Smooth muscle cell of the brain vasculature (primary cell): ENCODE measurements around the gene SEC14L5.
"Not testable (repeated sequence)": the region's sequence is repeated elsewhere in the genome, so short reads cannot be mapped to it uniquely, and the experiment has no call there.

ENCODE experiments used
- DNase-seq: peaks from one replicate; pipeline ENCODE4 v3.0.0-alpha.2; 2012; ENCODE audit warnings: low read depth, low spot score

The SEC14L5 gene

DNA sequence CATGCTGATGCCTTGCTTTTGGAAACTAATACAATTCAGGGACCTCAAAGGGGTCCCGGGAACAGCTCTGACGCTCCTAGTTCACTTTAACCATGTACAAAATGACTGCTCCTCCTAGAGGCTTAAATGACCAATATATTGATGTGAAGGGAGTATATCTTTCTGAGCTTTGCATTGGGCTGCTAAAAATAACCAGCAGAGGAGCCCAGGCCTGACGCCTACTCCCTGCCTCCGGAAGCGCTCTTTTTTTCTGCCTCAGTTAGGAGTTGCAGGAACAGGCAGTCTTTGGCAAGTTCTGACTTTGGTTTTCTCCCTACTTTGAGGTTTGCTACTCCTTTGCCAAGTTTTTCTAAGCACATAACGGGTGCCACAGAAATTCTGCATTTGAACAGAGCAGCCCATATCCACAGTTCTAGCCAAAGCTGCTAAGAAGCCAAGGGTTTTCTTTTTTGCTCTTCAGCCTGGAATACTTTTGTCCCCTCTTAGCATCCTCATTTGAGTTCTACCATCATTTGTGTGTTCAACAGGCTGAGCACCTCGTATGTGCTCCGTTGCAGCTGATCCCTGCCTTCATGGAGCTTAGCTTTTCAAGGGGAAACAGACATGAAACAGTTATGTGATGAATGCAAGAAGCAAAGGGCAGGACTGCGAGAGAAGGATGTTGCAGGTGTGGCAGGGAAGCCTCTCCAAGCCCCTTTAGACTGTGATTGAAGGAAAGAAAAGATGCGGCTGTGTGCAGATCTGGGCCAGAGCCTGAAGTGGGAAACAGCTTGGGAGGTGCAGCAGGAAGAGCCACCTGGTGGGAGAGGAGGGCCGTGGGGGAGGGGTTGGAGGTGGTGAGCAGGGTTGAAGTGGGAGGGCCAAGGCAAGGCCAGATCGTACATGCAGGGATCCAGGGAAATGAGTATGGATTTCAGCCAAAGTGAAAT, 78.4 kb downstream of the SEC14L5 start:
- no peak for DNase-seq

DNA sequence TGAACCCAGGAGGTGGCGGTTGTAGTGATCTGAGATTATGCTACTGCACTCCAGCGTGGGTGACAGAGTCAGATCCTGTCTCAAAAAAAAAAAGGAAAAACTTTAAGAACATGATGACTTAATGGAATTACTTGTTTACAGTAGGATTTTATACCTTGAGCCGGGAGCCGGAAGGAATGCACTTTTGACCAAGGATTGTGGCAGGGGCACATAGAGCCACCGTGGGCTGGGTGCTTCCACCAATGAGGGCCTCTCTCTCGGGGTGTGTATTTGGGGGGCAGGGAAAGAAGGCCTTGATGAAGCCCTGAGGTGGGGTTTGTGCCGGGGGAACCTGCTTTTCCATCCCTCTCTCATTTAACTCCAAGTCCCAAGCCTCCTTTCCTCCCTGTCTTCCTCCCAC, 82.3 kb downstream of the SEC14L5 start:
- DNase-seq = no peak

DNA sequence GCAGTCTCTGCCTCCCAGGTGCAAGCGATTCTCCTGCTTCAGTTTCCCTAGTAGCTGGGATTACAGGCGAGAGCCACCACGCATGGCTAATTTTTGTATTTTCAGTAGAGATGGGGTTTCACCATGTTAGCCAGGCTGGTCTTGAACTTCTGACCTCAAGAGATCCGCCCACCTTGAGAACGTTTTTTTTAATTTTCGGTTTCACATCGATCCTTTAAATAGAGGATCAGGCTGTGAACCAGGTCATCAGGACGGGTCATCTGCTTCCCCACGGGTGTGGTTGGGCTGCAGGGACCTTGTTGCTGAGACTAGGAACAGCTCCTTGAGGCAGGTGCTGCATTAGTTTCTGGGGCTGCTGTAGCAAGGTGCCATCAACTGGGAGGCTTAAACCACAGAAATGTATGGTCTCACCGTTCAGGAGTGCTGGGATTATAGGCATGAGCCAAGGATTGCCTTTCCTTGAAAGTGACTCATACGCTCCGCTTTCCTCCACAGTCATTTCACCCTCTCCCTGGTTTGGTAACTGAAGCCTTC, 83.5 kb downstream of the SEC14L5 start:
- DNase-seq = no peak

DNA sequence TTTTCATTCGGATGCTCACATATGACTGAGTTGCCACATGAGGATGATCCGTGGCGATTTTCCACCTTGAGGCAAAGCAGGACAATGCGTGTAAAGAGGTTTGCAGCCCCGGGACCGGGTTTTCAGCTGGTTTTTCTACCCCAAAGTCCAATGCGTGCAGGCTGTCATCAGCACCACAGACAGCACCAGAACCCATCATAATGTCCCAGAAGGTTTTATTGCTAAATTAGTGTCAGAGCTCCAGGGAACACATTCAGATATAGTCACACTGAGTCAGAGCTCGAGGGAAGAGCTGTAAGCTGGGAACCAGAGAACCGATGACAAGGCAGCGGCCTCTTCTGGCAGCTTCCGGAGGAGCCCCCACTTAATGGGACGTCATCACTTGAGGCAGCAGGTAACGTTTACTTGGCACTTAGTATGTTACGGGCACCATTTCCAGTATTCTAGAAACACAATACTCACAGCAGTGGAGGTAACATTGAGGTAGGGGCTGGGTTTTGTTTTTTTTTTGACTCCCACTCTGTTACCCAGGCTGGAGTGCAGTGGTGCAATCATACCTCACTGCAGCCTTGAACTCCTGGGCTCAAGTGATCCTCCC, 84.5 kb downstream of the SEC14L5 start:
- DNase-seq = no peak

DNA sequence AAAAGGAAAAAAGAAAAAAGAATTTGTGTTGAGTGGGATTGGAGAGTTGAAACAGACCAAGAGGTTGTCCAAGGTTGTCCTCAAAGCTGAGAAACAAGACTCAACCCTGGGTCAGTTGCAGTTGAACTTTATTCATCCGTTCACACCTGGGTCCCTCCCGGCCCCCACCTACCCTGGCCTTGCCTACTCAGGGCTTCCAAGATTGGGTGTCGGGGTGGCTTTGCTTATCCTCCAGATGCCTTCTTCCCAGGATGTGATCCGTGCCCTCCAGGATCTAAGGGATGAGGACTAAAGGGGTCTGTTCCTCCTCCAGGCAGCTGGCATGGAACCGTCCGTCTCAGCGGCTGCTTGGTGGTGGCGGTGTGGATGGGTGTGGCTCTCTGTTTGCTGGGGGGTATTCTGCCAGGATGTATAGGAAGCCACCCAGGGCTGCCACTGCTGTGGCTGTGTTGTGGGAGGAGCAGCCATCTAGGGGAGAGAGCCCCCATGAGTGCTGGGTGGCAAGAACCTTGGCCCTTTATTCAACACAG, 85.9 kb downstream of the SEC14L5 start:
- DNase-seq = no peak

DNA sequence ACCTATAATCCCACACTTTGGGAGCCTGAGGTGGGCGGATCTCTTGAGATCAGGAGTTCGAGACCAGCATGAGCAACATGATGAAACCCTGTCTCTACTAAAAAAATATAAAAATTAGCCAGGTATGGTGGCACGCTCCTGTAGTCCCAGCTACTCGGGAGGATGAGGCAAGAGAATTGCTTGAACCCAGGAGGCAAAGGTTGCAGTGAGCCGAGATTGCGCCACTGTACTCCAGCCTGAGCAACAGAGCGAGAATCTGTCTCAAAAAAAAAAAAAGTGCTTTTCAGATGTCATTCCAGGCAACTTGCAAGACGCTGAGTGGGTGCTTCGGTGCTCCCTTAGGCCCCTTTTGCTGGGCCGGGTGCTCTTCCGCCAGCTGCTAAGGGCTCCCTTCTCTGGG, 86.5 kb downstream of the SEC14L5 start:
- DNase-seq = not testable (repeated sequence)

DNA sequence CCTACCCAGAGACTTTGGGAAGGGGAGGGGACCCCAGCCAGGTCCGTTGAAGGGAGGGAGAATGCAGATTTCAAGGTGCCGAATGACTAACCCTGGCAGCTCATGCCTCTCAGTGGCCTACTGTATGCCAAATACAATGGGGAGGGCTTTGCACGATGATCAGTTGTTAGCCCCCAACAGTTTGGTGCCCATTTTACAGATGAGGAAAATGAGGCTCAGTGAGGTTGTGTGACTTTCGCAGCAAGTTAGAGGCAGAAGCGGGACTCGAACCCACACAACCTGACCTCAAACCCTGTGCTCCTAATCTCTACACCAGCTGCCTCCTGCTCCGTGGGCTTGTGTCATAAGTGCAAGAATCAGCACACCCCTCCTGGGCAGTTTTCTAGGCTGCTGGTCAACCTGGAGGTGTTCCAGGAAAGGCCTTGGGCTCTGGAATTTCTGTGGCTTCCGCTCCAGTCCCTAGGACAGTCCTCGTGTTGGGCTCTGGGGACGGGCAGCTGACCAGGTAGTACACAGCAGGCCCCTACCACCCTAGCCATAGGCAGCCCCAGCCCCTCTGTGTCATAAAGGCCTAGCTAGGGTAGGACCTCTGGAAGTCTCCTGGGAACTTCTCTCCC, 87.5 kb downstream of the SEC14L5 start:
- DNase-seq = no peak

DNA sequence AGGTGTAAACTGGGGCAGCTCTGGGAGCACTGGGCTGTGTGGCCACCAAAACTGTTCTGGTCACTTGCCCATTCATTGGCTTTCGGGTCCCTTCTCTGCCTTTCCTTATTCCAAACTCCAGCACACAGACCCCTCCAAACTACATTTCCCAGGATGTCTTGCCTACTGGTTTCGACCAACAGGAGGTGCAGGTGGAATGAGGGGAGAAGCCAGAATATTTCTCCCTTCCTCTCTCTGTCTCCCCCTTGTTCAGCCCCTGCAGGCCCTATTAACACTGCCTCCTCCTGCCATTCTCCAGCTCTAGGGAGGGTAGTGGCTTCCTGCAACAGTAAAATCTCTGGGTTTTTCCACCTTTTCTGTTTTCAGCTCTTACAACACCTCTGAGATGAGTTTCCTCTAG, 88.8 kb downstream of the SEC14L5 start:
- DNase-seq = no peak

DNA sequence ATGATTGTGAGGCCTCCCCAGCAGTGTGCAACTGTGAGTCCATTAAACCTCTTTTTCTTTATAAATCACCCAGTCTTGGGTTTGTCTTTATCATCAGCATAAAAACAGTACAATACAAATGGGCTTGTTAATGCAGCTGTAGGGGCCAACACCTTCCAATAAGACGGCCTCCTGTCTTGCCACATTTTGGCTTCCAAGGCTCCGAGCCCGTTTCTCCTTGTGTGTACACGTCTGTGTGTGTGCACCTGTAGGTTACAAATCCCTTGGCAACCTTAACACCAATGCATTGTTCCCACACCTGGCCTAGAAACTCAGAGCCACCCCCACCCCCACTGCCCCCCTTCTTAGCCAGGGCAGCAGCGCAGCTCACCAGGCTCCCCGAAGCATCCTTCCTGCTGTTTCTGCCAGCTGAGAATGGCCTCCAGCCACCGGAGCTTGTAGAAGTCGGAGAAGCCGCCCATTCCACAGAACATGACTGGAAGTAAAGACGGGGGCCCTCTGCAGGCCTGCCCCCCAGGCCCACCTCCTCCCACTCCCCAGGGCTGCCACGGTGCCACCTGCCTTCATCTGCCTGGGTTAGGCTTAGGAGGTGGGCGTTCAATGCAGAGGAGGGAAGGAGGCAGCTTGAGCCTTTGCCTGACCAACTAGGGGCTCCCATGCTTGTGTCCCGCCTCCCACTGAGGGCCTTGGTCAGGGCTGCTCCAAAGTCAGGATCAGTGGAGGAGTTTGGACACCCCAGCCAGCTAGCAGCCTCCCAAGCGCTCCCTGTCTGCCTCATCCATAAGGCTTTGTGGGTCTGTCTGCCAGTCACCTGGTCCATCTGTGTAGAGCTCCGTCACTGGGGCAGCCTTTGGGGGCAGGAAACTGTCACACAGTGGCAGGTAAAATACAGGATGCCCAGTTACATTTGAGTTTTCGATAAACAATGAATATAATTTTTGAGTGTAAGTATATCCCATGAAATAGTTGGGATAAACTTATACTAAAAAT, 97.0 kb downstream of the SEC14L5 start:
- no peak for DNase-seq

DNA sequence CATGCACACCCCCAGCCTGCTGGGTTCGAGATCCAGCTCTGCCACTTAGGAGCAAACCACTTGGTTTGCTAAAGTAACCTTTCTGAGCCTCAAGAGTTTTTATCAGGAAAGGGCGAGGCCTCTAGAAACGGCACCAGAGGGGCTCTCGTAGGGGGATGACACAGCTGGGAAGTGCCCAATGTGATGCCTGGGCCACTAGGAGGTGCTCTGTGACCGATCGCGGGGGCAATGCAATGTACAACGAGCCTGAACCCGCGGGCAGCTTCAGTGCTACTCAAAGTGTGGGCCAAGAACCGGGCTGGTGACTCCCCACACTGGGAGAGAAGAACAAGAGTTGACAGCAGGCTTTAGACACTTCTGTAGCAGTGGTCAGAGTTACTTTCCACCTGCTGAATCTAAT, 98.2 kb downstream of the SEC14L5 start:
- no peak for DNase-seq

DNA sequence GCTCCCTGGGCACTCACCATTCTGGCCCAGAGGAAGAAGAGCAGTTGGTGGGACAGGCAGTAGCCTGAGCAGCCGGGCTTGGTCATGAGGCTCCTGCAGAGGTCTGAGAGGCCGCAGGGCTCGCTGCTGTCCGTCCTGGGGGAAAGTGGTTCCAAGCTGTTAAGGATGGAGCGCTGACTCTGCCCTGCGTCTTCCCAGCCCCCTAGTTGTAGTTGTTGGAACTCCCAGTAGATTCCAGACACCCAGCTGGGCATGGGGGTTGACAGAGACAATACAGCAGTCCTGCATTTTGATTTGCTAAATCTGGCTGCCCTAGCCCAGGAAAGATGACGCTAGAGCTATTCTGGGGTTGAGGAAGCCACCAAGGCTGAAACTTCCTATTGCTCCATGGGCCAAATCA, 100.3 kb downstream of the SEC14L5 start:
- no peak for DNase-seq

DNA sequence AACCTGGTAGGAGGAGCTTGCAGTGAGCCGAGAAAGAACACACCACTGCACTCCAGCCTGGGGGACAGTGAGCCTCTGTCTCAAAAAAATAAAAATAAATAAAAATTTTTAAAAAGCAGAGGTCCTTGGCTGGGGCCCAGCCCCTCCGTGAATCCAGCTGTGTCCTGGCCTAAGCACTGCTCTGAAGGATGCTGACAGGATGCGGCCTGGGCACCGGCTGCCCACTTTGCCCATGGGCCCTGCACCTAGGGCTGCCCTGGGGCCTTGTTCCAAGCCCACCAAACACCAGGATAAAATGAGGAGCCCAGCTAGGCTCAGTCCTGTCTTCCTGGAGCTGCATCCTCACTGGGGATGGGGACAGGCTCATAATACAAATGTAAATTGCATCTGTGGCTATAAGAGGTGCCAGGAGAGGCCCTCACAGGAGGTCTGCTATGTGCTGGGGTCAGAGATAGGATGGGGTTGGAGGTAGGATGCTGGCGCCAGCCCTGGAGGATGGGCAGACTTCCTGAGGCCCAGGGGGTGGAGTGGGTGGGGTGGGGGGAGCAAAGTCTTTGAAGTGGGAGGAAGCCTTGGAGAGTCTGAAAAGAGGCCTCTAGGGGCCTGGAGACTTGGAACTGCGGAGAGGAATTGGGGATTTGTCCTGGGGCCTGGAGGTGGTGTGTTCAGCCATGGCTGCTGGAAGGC, 101.4 kb downstream of the SEC14L5 start:
- no peak for DNase-seq

DNA sequence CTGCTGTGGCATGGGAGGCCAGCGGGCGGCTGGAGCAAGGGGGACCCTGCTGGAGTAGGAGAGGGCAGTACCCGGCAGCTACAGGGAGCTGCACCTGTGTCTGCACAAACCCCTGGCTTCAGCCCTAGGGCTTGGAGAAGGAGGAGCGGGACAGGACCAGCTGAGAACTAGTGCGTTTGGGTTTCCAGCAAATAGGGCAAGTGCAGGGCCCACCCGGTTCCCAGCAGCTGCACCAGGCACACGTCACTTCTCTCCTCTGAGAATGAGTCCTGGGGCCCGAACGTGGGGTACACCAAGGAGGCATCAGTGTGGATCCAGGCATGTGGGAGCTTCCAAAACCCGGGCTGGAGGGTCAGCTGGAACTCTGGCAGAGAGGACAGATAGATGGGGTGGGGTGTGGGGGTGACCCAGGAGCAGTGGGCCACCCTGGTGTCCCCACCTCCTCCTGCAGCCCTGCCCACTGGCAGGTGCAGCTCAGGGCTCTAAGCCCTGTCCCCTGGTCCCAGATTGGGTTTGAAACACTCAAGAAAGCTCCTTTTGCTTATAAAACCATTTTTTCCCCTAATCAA, 102.0 kb downstream of the SEC14L5 start:
- no peak for DNase-seq

DNA sequence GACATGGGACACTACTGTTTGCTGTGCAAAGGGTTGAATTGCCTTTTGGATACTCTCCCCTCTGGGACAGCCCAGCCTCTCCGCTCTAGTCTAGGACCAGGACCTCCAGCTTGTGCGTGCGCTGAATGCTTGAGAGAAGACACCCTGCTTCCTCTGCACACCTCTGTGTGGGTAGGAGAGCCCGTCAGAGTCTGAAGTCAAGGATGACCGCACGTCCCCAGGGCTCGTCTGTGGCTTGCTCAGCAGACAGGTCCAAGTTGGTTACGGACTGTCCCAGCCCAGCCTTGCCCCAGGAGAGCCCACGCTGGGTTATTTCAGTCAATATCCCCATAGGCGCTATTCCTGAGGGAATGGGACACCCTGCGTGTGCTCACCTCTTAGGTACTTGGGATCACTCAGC, 103.9 kb downstream of the SEC14L5 start:
- no peak for DNase-seq

DNA sequence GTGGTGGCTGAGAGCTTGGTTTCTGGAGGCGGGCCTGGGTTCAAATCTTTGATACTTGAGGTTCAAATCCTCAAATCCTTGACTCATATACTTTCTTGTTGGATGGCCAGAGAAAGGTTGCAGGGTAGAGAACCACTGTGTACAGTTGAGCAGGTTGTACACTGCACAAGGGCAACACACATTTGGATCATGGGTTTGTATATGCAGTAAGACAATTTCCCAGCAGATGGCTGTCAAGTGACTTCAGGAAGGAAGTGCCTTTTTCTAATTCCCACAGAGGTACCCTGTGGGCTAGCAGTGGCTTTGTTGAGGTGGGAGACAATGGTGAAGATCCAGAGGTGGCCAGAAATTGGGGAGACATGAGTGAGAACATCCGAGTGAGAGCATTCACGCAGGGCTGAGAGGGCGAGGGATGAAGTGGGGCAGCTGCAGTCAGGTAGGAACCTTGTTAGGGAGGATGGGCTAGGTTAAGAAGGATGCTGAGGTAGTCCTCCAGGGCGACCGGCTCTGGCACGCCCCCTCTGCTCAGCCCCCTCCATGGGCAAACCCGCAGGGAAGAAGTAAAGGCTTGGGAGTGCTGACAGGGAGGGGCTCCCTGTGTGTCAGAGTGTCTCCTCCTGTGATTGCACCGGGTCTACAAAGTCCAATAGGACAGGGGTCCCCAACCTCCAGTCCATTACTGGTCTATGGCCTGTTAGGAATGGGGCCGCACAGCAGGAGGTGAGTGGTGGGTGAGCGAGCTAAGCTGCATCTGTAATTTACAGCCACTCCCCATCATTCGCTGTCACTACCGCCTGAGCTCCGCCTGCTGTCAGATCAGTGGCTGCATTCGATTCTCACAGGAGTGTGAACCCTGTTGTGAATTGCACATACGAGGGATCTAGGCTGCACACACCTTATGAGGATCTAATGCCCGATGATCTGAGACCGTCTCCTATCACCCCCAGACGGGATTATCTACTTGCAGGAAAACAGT, 104.9 kb downstream of the SEC14L5 start:
- no peak for DNase-seq

DNA sequence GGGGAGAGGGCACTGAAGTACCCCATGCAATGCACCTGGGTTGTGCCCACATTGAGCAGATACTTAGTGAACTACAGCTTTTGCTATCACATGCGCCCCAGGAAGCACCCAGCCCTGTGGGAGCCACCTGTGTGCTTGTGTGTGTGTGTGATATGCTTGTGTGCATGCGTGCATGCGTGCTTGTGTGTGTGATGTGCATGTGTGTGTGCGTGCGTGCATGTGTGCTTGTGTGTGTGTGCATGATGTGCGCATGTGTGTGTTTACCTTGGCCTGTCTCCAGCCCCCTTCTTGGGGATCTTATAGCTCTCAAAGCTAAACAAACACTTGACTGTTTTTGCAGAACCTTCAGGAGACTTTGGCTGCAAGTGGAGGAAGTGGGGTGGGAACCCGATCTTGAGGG, 106.8 kb downstream of the SEC14L5 start:
- no peak for DNase-seq

DNA sequence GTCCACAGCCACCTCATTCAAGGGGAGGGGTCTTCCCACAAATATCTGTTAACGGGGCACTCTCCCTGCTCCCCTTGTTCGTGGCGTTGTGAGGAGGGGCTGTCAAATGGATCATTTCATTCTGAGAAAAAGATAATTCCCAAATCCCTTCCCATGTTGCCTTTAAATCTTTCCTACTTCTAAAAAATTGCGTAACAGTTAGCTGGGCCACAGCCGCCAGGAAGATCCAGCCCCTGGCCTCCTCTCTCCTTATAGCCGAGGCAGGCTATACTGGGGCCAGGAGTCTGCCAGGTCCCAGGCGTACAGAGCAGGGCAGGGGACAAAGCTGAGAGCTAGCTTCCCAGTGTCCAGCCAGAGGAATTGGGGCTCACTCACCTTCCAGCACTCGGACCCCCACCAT, 107.2 kb downstream of the SEC14L5 start:
- no peak for DNase-seq

DNA sequence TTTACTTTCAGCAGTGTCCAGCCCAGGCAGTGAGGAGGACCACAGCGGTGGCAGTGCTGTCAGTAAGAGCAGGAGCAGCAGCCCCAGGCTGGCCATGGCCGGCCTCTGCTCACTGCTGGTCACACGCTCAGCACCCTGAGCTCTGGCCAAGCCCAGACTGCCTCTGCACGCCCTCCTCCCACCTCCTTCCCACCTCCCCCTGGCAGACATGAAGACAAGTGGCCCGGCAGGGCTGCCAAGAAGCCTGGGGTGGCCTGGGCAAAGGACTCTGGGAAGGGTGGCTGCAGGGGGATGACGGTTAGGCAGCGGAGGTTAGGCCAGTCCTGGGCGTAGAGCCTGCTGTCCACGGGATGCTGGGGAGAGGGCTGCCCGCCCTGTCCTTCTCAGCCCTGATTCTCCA, 107.7 kb downstream of the SEC14L5 start, which contains the start of gene C16orf89:
Gene C16orf89 (minus strand): TSS at position 144 of the 400 bp plus-strand sequence. CDS start 48 bp downstream, at position 96.
- DNase-seq = no peak

DNA sequence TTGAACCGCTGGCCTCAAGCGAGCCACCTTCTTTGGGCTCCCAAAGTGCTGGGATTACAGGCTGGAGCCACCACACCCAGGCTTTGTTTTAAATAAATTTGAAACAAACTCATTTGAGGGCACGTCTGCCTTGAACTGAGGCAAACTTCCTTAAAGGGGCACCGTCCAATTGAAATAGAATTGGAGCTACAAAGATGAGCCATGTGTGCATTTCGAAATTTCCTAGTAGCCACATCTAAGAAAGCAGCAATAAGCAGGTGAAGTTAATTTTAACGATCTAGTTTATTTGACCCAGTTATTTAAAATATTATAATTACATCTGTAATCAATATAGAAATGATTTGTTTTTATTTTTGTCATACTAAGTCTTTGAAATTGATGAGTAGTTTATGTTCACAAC, 108.4 kb downstream of the SEC14L5 start:
- DNase-seq = no peak
